Measurements from ENCODE around the gene ISLR.

ISLR gene

DNA sequence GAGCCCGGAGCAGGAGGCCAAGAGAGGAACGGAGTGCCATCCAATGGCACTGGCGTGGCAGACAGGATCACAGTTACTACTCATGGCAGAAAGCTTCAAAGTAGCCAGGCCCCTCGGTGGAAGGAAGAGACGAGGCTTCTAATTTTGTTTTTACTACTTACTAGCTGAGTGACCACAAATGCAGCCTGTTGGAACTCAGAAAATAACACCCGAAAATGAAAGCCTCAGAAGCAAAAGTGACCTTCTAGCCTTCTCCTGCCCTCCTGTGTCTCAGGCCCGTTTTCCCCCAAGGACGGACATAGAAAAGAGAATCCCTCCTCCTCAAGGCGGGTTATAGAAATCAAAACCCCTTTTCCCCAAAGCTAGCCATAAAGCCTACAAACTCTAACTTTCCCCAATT lies 39.0 kb downstream of the ISLR start:
- no peak overlapping the region for H3K4me3 ChIP-seq (ENCODE audit: control insufficient read depth, low read depth, low read length)
- TF ChIP-seq CTCF (conservative IDR thresholded peaks at IDR 0.05; ENCODE audit: control insufficient read depth, insufficient read depth, low read depth, low read length) = no peak
- DNase-seq (ENCODE audit: low read depth) = no peak

- no peak overlapping the region for H3K4me3 ChIP-seq (ENCODE audit: control insufficient read depth, low read depth, low read length)
- DNase-seq (ENCODE audit: low read depth) = no peak
These were observed 40.4 kb downstream of the ISLR start for GRCh38 chr15:74213858-74214284.

DNA sequence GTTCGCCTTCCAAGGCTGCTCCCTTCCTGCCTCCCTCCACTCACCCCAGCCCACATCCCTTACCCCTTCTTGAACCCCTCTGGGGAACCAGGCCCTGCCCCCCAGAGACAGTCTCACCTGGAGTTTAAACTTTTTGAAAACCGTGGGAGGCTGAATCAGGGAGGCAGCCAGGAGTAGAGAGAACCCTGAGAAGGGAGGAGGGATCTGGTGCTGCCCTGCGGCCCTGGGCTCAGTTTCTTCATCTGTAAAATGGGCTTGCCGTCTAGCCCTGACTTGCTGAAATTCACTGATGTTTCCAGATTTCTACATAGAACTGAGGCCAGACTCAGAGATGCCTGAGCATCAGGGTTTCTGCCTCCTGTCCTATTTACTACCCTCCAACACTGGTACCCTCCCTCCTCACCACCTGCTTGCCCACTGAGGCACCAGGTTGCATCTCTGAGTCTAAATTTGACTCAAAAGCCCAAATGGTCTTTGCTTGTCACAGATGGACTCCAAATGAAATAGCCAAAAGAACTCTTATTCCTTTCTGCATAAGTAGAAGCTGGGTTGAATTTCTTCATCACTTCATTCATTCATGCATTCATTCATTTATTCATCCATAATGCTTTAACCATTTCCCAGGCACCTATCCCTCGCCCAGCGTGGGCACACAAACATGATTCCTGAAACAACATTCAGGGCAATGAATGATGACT lies 41.0 kb downstream of the ISLR start:
- DNase-seq (ENCODE audit: low read depth) = no peak
- TF ChIP-seq CTCF (conservative IDR thresholded peaks at IDR 0.05; ENCODE audit: control insufficient read depth, insufficient read depth, low read depth, low read length) = no peak
- no peak overlapping the region for H3K4me3 ChIP-seq (ENCODE audit: control insufficient read depth, low read depth, low read length)

More at GRCh38 chr15:74213858-74214284, 40.4 kb downstream of the ISLR start:
- no peak for TF ChIP-seq CTCF (conservative IDR thresholded peaks at IDR 0.05; ENCODE audit: control insufficient read depth, insufficient read depth, low read depth, low read length)

DNA sequence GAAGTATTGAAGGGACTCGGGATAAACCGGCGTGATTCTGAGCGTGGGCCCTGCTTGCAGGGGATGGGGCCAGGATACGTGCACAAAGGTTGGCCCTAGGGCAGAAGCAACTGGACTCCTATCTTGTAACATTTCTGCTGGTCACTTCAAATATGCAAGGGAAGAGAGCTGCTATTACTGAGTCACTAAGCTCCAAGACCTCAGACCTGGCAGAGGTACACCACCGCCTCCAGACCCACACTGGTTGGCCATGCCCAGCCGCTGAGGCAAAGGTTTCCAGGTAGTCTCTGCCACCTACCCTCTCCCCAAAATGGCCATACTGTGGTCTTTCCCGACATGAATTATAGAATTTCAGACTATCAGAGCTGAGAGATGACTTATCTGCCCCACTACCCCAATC lies 42.4 kb downstream of the ISLR start:
- no peak overlapping the region for H3K4me3 ChIP-seq (ENCODE audit: control insufficient read depth, low read depth, low read length)
- no peak for TF ChIP-seq CTCF (conservative IDR thresholded peaks at IDR 0.05; ENCODE audit: control insufficient read depth, insufficient read depth, low read depth, low read length)
- DNase-seq (ENCODE audit: low read depth) = no peak

DNA sequence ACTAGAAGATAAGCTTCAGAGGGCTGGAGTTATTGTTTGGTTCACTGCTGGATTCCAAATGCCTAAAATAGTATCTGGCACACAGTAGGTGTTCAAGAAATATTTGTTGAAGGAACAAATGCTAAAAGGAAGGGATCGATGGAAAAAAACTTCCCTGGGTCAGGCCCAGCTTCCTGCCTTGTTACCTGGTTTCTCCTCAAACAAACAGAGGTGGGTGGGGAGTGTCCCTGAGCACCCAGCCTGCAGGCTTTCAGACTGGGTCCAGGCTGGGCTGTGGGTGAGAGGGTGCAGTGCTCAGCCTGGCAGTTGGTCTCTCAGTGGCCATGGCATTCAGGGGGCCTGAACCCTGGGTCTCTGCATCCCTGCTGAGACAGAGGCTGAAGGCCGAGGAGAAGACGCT lies 43.4 kb downstream of the ISLR start:
- no peak for TF ChIP-seq CTCF (conservative IDR thresholded peaks at IDR 0.05; ENCODE audit: control insufficient read depth, insufficient read depth, low read depth, low read length)
- DNase-seq (ENCODE audit: low read depth) = no peak
- no peak overlapping the region for H3K4me3 ChIP-seq (ENCODE audit: control insufficient read depth, low read depth, low read length)

- no peak overlapping the region for H3K4me3 ChIP-seq (ENCODE audit: control insufficient read depth, low read depth, low read length)
- no peak for DNase-seq (ENCODE audit: low read depth)
- TF ChIP-seq CTCF (conservative IDR thresholded peaks at IDR 0.05; ENCODE audit: control insufficient read depth, insufficient read depth, low read depth, low read length) = no peak
These were observed 44.7 kb downstream of the ISLR start for GRCh38 chr15:74217907-74218885.

Measured in fibroblast of mammary gland (primary cell).